CD4-positive, alpha-beta T cell treated with Interleukin-15 for 4 hours (primary cell): ENCODE results near the gene FAM163B.

Experiments
- DNase-seq: peaks from one replicate; pipeline ENCODE4 v3.0.0-alpha.2; 2020; ENCODE audit warnings: low spot score

The FAM163B gene

GRCh38 chr9:133581011-133581410, 28.2 kb downstream of the FAM163B start:
- DNase-seq, result no peak

GRCh38 chr9:133580419-133580738, 28.8 kb downstream of the FAM163B start:
- DNase-seq, result no peak

GRCh38 chr9:133579601-133580418, 29.4 kb downstream of the FAM163B start:
- DNase-seq, result no peak

- DNase-seq, result no peak
Observed at GRCh38 chr9:133578524-133579441, 30.4 kb downstream of the FAM163B start.

- no peak for DNase-seq
Observed at GRCh38 chr9:133577737-133578112, 31.5 kb downstream of the FAM163B start.

- DNase-seq, result no peak
Observed at GRCh38 chr9:133576875-133577736, 32.1 kb downstream of the FAM163B start.

GRCh38 chr9:133576031-133576874, 32.9 kb downstream of the FAM163B start:
- no peak for DNase-seq

- DNase-seq, result no peak
Observed at GRCh38 chr9:133575186-133576030, 33.8 kb downstream of the FAM163B start.

- DNase-seq, result no peak
Observed at GRCh38 chr9:133574771-133575170, 34.4 kb downstream of the FAM163B start.

GRCh38 chr9:133573791-133574515, 35.2 kb downstream of the FAM163B start:
- DNase-seq, result no peak

GRCh38 chr9:133572821-133573361, 36.3 kb downstream of the FAM163B start:
- no peak for DNase-seq

GRCh38 chr9:133571896-133572595, 37.1 kb downstream of the FAM163B start:
- DNase-seq, result no peak

- DNase-seq, result no peak
Observed at GRCh38 chr9:133571391-133571890, 37.7 kb downstream of the FAM163B start.

GRCh38 chr9:133570691-133571080, 38.5 kb downstream of the FAM163B start:
- DNase-seq, result no peak

GRCh38 chr9:133569891-133570690, 39.1 kb downstream of the FAM163B start:
- DNase-seq, result no peak

- DNase-seq, result no peak
Observed at GRCh38 chr9:133569121-133569785, 39.9 kb downstream of the FAM163B start.

- DNase-seq, result no peak
Observed at GRCh38 chr9:133568186-133568585, 41.0 kb downstream of the FAM163B start.
